ENCODE measurements around the gene CENPN.

DNA sequence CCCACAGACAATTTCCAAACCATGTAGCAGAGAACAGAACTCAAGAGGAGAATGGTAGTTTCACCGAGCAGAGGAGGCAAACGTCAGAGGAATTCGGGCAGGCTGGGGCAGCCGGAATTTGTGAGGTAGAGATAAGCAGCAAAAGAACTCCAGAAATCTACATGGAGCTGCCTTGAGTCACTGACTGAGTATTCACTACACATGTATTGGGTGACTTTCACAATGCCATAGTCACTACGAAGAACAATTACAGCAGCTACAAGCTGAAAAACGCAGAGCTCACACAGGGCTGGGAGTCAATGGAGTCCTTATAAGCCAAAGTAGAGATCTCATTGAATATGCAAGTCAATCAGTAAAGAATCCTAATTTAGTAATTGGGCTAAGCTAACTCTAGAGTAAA, 13.7 kb upstream of the CENPN start:
- TF ChIP-seq, protein P1, sequence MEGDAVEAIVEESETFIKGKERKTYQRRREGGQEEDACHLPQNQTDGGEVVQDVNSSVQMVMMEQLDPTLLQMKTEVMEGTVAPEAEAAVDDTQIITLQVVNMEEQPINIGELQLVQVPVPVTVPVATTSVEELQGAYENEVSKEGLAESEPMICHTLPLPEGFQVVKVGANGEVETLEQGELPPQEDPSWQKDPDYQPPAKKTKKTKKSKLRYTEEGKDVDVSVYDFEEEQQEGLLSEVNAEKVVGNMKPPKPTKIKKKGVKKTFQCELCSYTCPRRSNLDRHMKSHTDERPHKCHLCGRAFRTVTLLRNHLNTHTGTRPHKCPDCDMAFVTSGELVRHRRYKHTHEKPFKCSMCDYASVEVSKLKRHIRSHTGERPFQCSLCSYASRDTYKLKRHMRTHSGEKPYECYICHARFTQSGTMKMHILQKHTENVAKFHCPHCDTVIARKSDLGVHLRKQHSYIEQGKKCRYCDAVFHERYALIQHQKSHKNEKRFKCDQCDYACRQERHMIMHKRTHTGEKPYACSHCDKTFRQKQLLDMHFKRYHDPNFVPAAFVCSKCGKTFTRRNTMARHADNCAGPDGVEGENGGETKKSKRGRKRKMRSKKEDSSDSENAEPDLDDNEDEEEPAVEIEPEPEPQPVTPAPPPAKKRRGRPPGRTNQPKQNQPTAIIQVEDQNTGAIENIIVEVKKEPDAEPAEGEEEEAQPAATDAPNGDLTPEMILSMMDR (IDR thresholded peaks at IDR 0.05), result no peak
- TF ChIP-seq POLR2A (IDR thresholded peaks at IDR 0.05), result no peak
